Stimulated activated CD4-positive, alpha-beta T cell treated with anti-CD3 and anti-CD28 coated beads, Interleukin-1b, Interleukin-23, amount 100 ng/mL, for 48 hours (primary cell): Measurements from ENCODE around the gene KLHDC3.

Experiments used
- DNase-seq: peaks from one replicate; pipeline ENCODE4 v3.0.0-alpha.2; 2020

KLHDC3 gene

GRCh38 chr6:43013843-43014433 lies at the start of gene KLHDC3, which contains the start of gene MEA1:
Gene KLHDC3, plus strand, starts transcription at chr6:43014249. Its CDS starts 2,944 bp downstream, at chr6:43017193.
Gene MEA1, minus strand, starts transcription at chr6:43013946. Its CDS starts 133 bp downstream, at chr6:43013813.
- DNase-seq = peak; percentile 99

- DNase-seq = no peak
These were observed 47.5 kb upstream of the KLHDC3 start for GRCh38 chr6:42966571-42966970.

- DNase-seq = no peak
These were observed 46.8 kb upstream of the KLHDC3 start for GRCh38 chr6:42967228-42967627.

- DNase-seq = no peak
These were observed 45.8 kb upstream of the KLHDC3 start for GRCh38 chr6:42968126-42968701.

GRCh38 chr6:42968783-42969182 lies 45.3 kb upstream of the KLHDC3 start:
- no peak for DNase-seq

GRCh38 chr6:42969431-42969830 lies 44.6 kb upstream of the KLHDC3 start:
- no peak for DNase-seq

GRCh38 chr6:42969934-42970333 lies 44.1 kb upstream of the KLHDC3 start:
- no peak for DNase-seq

GRCh38 chr6:42970871-42971612 lies 43.0 kb upstream of the KLHDC3 start:
- DNase-seq = no peak

- no peak for DNase-seq
These were observed 42.2 kb upstream of the KLHDC3 start for GRCh38 chr6:42971746-42972327.

- DNase-seq = no peak
These were observed 40.1 kb upstream of the KLHDC3 start for GRCh38 chr6:42973926-42974325.

- no peak for DNase-seq
These were observed 39.0 kb upstream of the KLHDC3 start for GRCh38 chr6:42974919-42975505.

GRCh38 chr6:42978487-42978838 lies 35.6 kb upstream of the KLHDC3 start:
- DNase-seq = no peak

- DNase-seq = peak; percentile 94
These were observed 35.1 kb upstream of the KLHDC3 start, which contains the start of gene PEX6 for GRCh38 chr6:42978839-42979522. Gene PEX6, minus strand, starts transcription at chr6:42979181. Its CDS starts 31 bp downstream, at chr6:42979150.

GRCh38 chr6:42979523-42980177 lies 34.4 kb upstream of the KLHDC3 start:
- DNase-seq = no peak

- no peak for DNase-seq
These were observed 32.2 kb upstream of the KLHDC3 start for GRCh38 chr6:42981836-42982235.

- DNase-seq = peak; percentile 98
These were observed 29.8 kb upstream of the KLHDC3 start, which contains the start of gene PPP2R5D for GRCh38 chr6:42984001-42984923. Gene PPP2R5D, plus strand, starts transcription at chr6:42984570. Its CDS starts 108 bp downstream, at chr6:42984678.

- no peak for DNase-seq
These were observed 29.0 kb upstream of the KLHDC3 start for GRCh38 chr6:42984924-42985475.

- no peak for DNase-seq
These were observed 26.3 kb upstream of the KLHDC3 start for GRCh38 chr6:42987533-42988451.

- no peak for DNase-seq
These were observed 25.5 kb upstream of the KLHDC3 start for GRCh38 chr6:42988486-42989020.
